Cardiac muscle cell (in vitro differentiated cells and primary cell): ENCODE measurements around the gene AGPAT4. TPM values are rescaled to one million over a fixed set of nuclear protein-coding genes. Genes with fewer than 3 reads are reported as not detected.
A peak's percentile ranks its signal among the peaks of the same experiment; 100 is the strongest.

Experiments
- DNase-seq, 2 donors: peaks; one replicate each; pipeline versions ENCODE4 v3.0.0 to v3.0.0-alpha.2; 2010 to 2017; ENCODE audit warnings: low read depth in 1 of 2, low spot score in 1 of 2
- H3K27ac ChIP-seq: fragments of 200-600 bp; sonication (generic); 2 replicates; pipeline ENCODE4 v1.5.1; 2016
- H3K27me3 ChIP-seq: fragments of 200-600 bp; sonication (generic); 2 replicates; pipeline ENCODE4 v1.6.0; 2016; ENCODE audit warnings: control low read depth
- H3K36me3 ChIP-seq: fragments of 200-600 bp; sonication (generic); 2 replicates; pipeline ENCODE4 v1.5.1; 2016; ENCODE audit warnings: control low read depth
- H3K4me1 ChIP-seq: fragments of 200-600 bp; sonication (generic); 2 replicates; pipeline ENCODE4 v1.8.1; 2017; ENCODE audit warnings: low read depth, mild to moderate bottlenecking, mixed run types
- H3K4me3 ChIP-seq: fragments of 200-600 bp; sonication (generic); 2 replicates; pipeline ENCODE4 v1.5.1; 2016; ENCODE audit warnings: mild to moderate bottlenecking
- H3K9me3 ChIP-seq: fragments of 200-600 bp; sonication (generic); 2 replicates; pipeline ENCODE4 v1.5.1; 2017; ENCODE audit warnings: low read depth, mild to moderate bottlenecking, control low read depth
- CTCF ChIP-seq: IDR thresholded peaks from 2 replicates; pipeline ENCODE4 v1.5.1; 2012; ENCODE audit warnings: low read depth, mild to moderate bottlenecking, low read length
- polyA plus RNA-seq: library from polyadenylated mRNA; unstranded; fragments of >200 nt; fragmentation: Nextera tagmentation; extraction: Ambion mirVana; gene quantifications from 2 replicates; pipeline ENCODE4 v1.2.1, GENCODE V29; 2016
- total RNA-seq: library from RNA; depleted of rRNA; stranded (reverse); fragments of >200 nt; gene quantifications from 2 replicates; pipeline ENCODE4 v1.2.3, GENCODE V29; 2016

Gene AGPAT4
- total and polyA plus RNA-seq, 2 experiments from 2014 or later: 13.9 to 17.7 TPM

GRCh38 chr6:161136655-161137054, 137.2 kb downstream of the AGPAT4 start:
- no peak overlapping the region for H3K4me3 ChIP-seq
- no peak for DNase-seq
- no peak overlapping the region for H3K27ac ChIP-seq
- peaks cover 11% of the 10 kb centered on the region for H3K36me3 ChIP-seq
- TF ChIP-seq CTCF: no peak
- no peaks in the 10 kb centered on the region for H3K9me3 ChIP-seq
- H3K27me3 ChIP-seq: no peaks in the 10 kb centered on the region
- H3K4me1 ChIP-seq: no peaks in the 10 kb centered on the region

- Histone ChIP-seq H3K4me1 (no peaks in the 10 kb centered on the region), H3K4me3 (no peak overlapping the region), H3K36me3 (peaks cover 11% of the 10 kb centered on the region), H3K9me3 (no peaks in the 10 kb centered on the region), H3K27ac (no peak overlapping the region), H3K27me3 (no peaks in the 10 kb centered on the region)
- no peak for DNase-seq
- no peak for TF ChIP-seq CTCF
Observed at GRCh38 chr6:161135695-161136591, 137.9 kb downstream of the AGPAT4 start.

- DNase-seq: no peak
- Histone ChIP-seq H3K27me3 (no peaks in the 10 kb centered on the region), H3K4me3 (no peak overlapping the region), H3K4me1 (no peaks in the 10 kb centered on the region), H3K9me3 (no peaks in the 10 kb centered on the region), H3K36me3 (peaks cover 11% of the 10 kb centered on the region), H3K27ac (peak overlapping the region; percentile 38)
- TF ChIP-seq CTCF: no peak
Observed at GRCh38 chr6:161134550-161135298, 139.1 kb downstream of the AGPAT4 start.

GRCh38 chr6:161133963-161134362, 139.9 kb downstream of the AGPAT4 start:
- peaks cover 9% of the 10 kb centered on the region for H3K36me3 ChIP-seq
- no peaks in the 10 kb centered on the region for H3K4me1 ChIP-seq
- H3K4me3 ChIP-seq: no peak overlapping the region
- peak in 1 of 2 donors; percentile 16 for DNase-seq
- no peaks in the 10 kb centered on the region for H3K27me3 ChIP-seq
- no peak for TF ChIP-seq CTCF
- H3K27ac ChIP-seq: peak overlapping the region; percentile 38
- no peaks in the 10 kb centered on the region for H3K9me3 ChIP-seq

- Histone ChIP-seq H3K4me3 (no peak overlapping the region), H3K4me1 (no peaks in the 10 kb centered on the region), H3K27ac (no peak overlapping the region), H3K27me3 (no peaks in the 10 kb centered on the region), H3K9me3 (no peaks in the 10 kb centered on the region), H3K36me3 (peaks cover 5% of the 10 kb centered on the region)
- no peak for DNase-seq
- TF ChIP-seq CTCF: no peak
Observed at GRCh38 chr6:161132384-161132783, 141.5 kb downstream of the AGPAT4 start.
